ENCODE data around the gene COL1A1.

COL1A1 gene

GRCh38 chr17:50185631-50186471, 15.6 kb downstream of the COL1A1 start:
- DNase-seq, result no peak

- peak in 1 of 2 donors; percentile 8 for DNase-seq
Observed at GRCh38 chr17:50184611-50185398, 16.6 kb downstream of the COL1A1 start.

GRCh38 chr17:50184064-50184463, 17.4 kb downstream of the COL1A1 start:
- no peak for DNase-seq

- no peak for DNase-seq
Observed at GRCh38 chr17:50183421-50183994, 17.9 kb downstream of the COL1A1 start.

GRCh38 chr17:50182783-50183420, 18.5 kb downstream of the COL1A1 start:
- DNase-seq, result no peak

- DNase-seq, result no peak
Observed at GRCh38 chr17:50181591-50182560, 19.6 kb downstream of the COL1A1 start.

- no peak for DNase-seq
Observed at GRCh38 chr17:50181144-50181543, 20.3 kb downstream of the COL1A1 start.

- no peak for DNase-seq
Observed at GRCh38 chr17:50180620-50181019, 20.8 kb downstream of the COL1A1 start.

- DNase-seq, result no peak
Observed at GRCh38 chr17:50180111-50180510, 21.3 kb downstream of the COL1A1 start.

- peak; percentile 53 to 63 for DNase-seq
Observed at GRCh38 chr17:50177983-50178834, 23.2 kb downstream of the COL1A1 start.

GRCh38 chr17:50177476-50177875, 24.0 kb downstream of the COL1A1 start:
- DNase-seq, result no peak

- no peak for DNase-seq
Observed at GRCh38 chr17:50176559-50177357, 24.7 kb downstream of the COL1A1 start.

GRCh38 chr17:50175035-50175807, 26.2 kb downstream of the COL1A1 start:
- no peak for DNase-seq

GRCh38 chr17:50174444-50174843, 27.0 kb downstream of the COL1A1 start:
- no peak for DNase-seq

- no peak for DNase-seq
Observed at GRCh38 chr17:50173335-50173941, 28.0 kb downstream of the COL1A1 start.

- DNase-seq, result no peak
Observed at GRCh38 chr17:50172936-50173334, 28.5 kb downstream of the COL1A1 start.

- DNase-seq, result no peak
Observed at GRCh38 chr17:50172130-50172529, 29.3 kb downstream of the COL1A1 start.

- no peak for DNase-seq
Observed at GRCh38 chr17:50171371-50172071, 29.9 kb downstream of the COL1A1 start.
